GM23338 (cell line): ENCODE measurements around the gene RFX7. TPM values are rescaled to one million over a fixed set of nuclear protein-coding genes. Genes with fewer than 3 reads are reported as not detected.
A peak's percentile ranks its signal among the peaks of the same experiment; 100 is the strongest.

Source experiments
- ATAC-seq: fragments of 200-7000 bp; cut with Tn5 transposase; 3 replicates; pipeline ENCODE4 v1.9.1; 2020
- DNase-seq: peaks from one replicate; pipeline ENCODE4 v3.0.0-alpha.2; 2015; ENCODE audit warnings: low spot score
- H2AFZ ChIP-seq: fragments of 200-600 bp; sonication (generic); 2 replicates; pipeline ENCODE4 v1.8.0; 2016; ENCODE audit warnings: antibody characterized with exemption, mild to moderate bottlenecking, moderate library complexity
- H3F3A ChIP-seq: fragments of 200-600 bp; sonication (generic); replicated peaks from 2 replicates; pipeline ENCODE4 v1.8.0; 2017; ENCODE audit warnings: antibody characterized with exemption, mixed run types, low read depth
- H3K27ac ChIP-seq: fragments of 200-600 bp; sonication (generic); 2 replicates; pipeline ENCODE4 v1.6.1; 2016; ENCODE audit warnings: low read depth
- H3K27me3 ChIP-seq: fragments of 200-600 bp; sonication (generic); 2 replicates; pipeline ENCODE4 v1.8.0; 2016; ENCODE audit warnings: mild to moderate bottlenecking, mixed run types, moderate library complexity; ENCODE audit not compliant: insufficient read depth
- H3K36me3 ChIP-seq: fragments of 200-600 bp; sonication (generic); 2 replicates; pipeline ENCODE4 v1.8.0; 2016; ENCODE audit warnings: mild to moderate bottlenecking; ENCODE audit not compliant: insufficient read depth
- H3K4me1 ChIP-seq: fragments of 200-600 bp; sonication (generic); 2 replicates; pipeline ENCODE4 v1.8.0; 2016; ENCODE audit warnings: mild to moderate bottlenecking, moderate library complexity; ENCODE audit not compliant: insufficient read depth
- H3K4me2 ChIP-seq: fragments of 200-600 bp; sonication (generic); 2 replicates; pipeline ENCODE4 v1.7.1; 2017; ENCODE audit warnings: mixed run types
- H3K4me3 ChIP-seq: fragments of 200-600 bp; sonication (generic); 2 replicates; pipeline ENCODE4 v1.6.1; 2016; ENCODE audit warnings: mixed run types
- H3K79me2 ChIP-seq: fragments of 200-600 bp; sonication (generic); replicated peaks from 2 replicates; pipeline ENCODE4 v1.8.0; 2017; ENCODE audit warnings: mild to moderate bottlenecking; ENCODE audit not compliant: insufficient read depth
- H3K9me2 ChIP-seq: fragments of 200-600 bp; sonication (generic); 2 replicates; pipeline ENCODE4 v1.8.0; 2017; ENCODE audit not compliant: insufficient read depth
- H4K20me1 ChIP-seq: fragments of 200-600 bp; sonication (generic); replicated peaks from 2 replicates; pipeline ENCODE4 v1.8.0; 2017; ENCODE audit warnings: mild to moderate bottlenecking; ENCODE audit not compliant: insufficient read depth
- H3K27ac Mint-ChIP-seq: 2 replicates; pipeline ENCODE4 v1.8.0; 2020; ENCODE audit warnings: inconsistent platforms, mild to moderate bottlenecking, moderate library complexity, mixed read lengths
- H3K27me3 Mint-ChIP-seq: 3 replicates; pipeline ENCODE4 v1.8.0; 2022; ENCODE audit warnings: low read depth, mild to moderate bottlenecking, moderate library complexity, mixed read lengths, inconsistent platforms; ENCODE audit not compliant: insufficient read depth, poor library complexity
- H3K36me3 Mint-ChIP-seq: 3 replicates; pipeline ENCODE4 v1.8.0; 2021; ENCODE audit warnings: low read depth, mild to moderate bottlenecking, inconsistent platforms, moderate library complexity, mixed read lengths
- H3K4me1 Mint-ChIP-seq: 3 replicates; pipeline ENCODE4 v1.8.0; 2020; ENCODE audit warnings: mild to moderate bottlenecking, inconsistent platforms, mixed read lengths
- H3K4me3 Mint-ChIP-seq: 3 replicates; pipeline ENCODE4 v1.8.0; 2021; ENCODE audit warnings: moderate library complexity, mild to moderate bottlenecking, inconsistent platforms, mixed read lengths
- H3K9me3 Mint-ChIP-seq: 3 replicates; pipeline ENCODE4 v1.8.0; 2020; ENCODE audit warnings: moderate library complexity, mild to moderate bottlenecking, inconsistent platforms, mixed read lengths
- CREB1 ChIP-seq: fragments of 250-450 bp; sonication (Bioruptor Pico); IDR thresholded peaks from 2 replicates; pipeline ENCODE4 v1.5.0; 2020; ENCODE audit warnings: low read depth, mild to moderate bottlenecking, moderate library complexity
- EZH2 ChIP-seq: fragments of 200-600 bp; sonication (generic); IDR thresholded peaks from one replicate; pipeline ENCODE4 v1.8.0; 2017; ENCODE audit warnings: antibody characterized with exemption, mild to moderate bottlenecking, low read depth; ENCODE audit not compliant: unreplicated experiment
- EZH2phosphoT487 ChIP-seq: fragments of 200-600 bp; sonication (generic); IDR thresholded peaks from one replicate; pipeline ENCODE4 v1.8.1; 2018; ENCODE audit warnings: antibody characterized with exemption; ENCODE audit not compliant: unreplicated experiment
- JUNB ChIP-seq: IDR thresholded peaks from one replicate; pipeline ENCODE4 v1.6.1; 2016; ENCODE audit warnings: antibody characterized with exemption; ENCODE audit not compliant: unreplicated experiment
- NANOG ChIP-seq: IDR thresholded peaks from 2 replicates; pipeline ENCODE4 v1.6.1; 2016; ENCODE audit warnings: antibody characterized with exemption, borderline replicate concordance
- POLR2AphosphoS5 ChIP-seq: IDR thresholded peaks from 2 replicates; pipeline ENCODE4 v1.6.1; 2016; ENCODE audit warnings: antibody characterized with exemption, low read depth
- STAT1 ChIP-seq: IDR thresholded peaks from one replicate; pipeline ENCODE4 v1.6.1; 2016; ENCODE audit warnings: antibody characterized with exemption; ENCODE audit not compliant: unreplicated experiment
- ZNF114 ChIP-seq: fragments of 250-450 bp; sonication (Bioruptor Pico); IDR thresholded peaks from 2 replicates; pipeline ENCODE4 v1.5.0; 2020; ENCODE audit warnings: mild to moderate bottlenecking, moderate library complexity
- ZNF331 ChIP-seq: fragments of 250-450 bp; sonication (Bioruptor Pico); IDR thresholded peaks from 2 replicates; pipeline ENCODE4 v1.5.0; 2020; ENCODE audit warnings: low read depth, mild to moderate bottlenecking, moderate library complexity
- ZNF462 ChIP-seq: fragments of 250-450 bp; sonication (Bioruptor Pico); IDR thresholded peaks from 2 replicates; pipeline ENCODE4 v1.5.0; 2020; ENCODE audit warnings: mild to moderate bottlenecking, moderate library complexity
- polyA plus RNA-seq: library from polyadenylated mRNA; unstranded; fragments of >200 nt; fragmentation: Nextera tagmentation; extraction: Ambion mirVana; gene quantifications from 2 replicates; pipeline ENCODE4 v1.2.1, GENCODE V29; 2016
- total RNA-seq: library from RNA; depleted of rRNA; stranded (reverse); fragments of >200 nt; shearing (Covaris generic); gene quantifications from 2 replicates; pipeline ENCODE4 v1.2.3, GENCODE V29; 2014
- TF ChIP-seq, protein P1 (sequence below): IDR thresholded peaks from 2 replicates; pipeline ENCODE4 v1.6.1; 2016; ENCODE audit warnings: antibody characterized with exemption
- TF ChIP-seq, protein P2 (sequence below): IDR thresholded peaks from one replicate; pipeline ENCODE4 v1.6.1; 2018; ENCODE audit warnings: antibody characterized with exemption; ENCODE audit not compliant: unreplicated experiment
- TF ChIP-seq, protein P3 (sequence below), 2 experiments: fragments of 200-600 bp in 1 of 2; sonication (generic) in 1 of 2; conservative IDR thresholded peaks; 2 replicates each; pipeline versions ENCODE4 v1.5.1 to v1.6.1; 2016 to 2017; ENCODE audit warnings: antibody characterized with exemption in 2 of 2, low read depth in 2 of 2, mild to moderate bottlenecking in 2 of 2, moderate library complexity in 1 of 2

Gene RFX7
- total and polyA plus RNA-seq, 2 experiments from 2014 or later, result 17.6 to 33.6 TPM

DNA sequence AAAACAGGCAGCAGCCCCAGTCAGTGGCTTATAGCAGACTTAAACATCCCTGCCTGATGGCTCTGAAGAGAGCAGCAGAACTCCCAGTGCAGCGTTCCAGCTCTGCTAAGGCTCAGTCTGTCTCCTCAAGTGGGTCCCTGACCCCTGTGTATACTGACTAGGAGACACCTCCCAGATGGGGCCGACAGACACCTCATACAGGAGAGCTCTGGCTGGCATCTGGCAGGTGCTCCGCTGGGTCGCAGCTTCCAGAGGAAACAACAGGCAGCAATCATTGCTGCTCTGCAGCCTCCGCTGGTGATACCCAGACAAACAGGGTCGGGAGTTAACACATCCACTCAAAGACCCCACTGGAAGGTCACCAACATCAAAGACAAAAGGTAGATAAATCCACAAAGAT, 93.5 kb downstream of the RFX7 start:
- H3K9me2 ChIP-seq, result no peaks in the 10 kb centered on the region
- peak; percentile 6 for DNase-seq
- no peak overlapping the region for H3K27ac ChIP-seq
- H3K36me3 ChIP-seq, result peaks cover 3% of the 10 kb centered on the region; the same call in 1 of the 2 replicates
- no peaks in the 10 kb centered on the region for H3K27me3 ChIP-seq
- no peak; the same call in 2 of the 3 replicates for ATAC-seq
- H3K4me3 Mint-ChIP-seq, result no peak overlapping the region
- H3K27me3 Mint-ChIP-seq, result peaks cover 4% of the 10 kb centered on the region
- H3K4me2 ChIP-seq, result peak overlapping the region; percentile 43; the same call in 1 of the 2 replicates
- no peak overlapping the region for H3K4me3 ChIP-seq
- peaks cover 20% of the 10 kb centered on the region for H3K9me3 Mint-ChIP-seq
- H2AFZ ChIP-seq, result no peak overlapping the region
- H3F3A ChIP-seq, result no peaks in the 10 kb centered on the region
- H3K36me3 Mint-ChIP-seq, result peaks cover 43% of the 10 kb centered on the region
- H3K79me2 ChIP-seq, result peaks cover 99% of the 10 kb centered on the region
- TF ChIP-seq EZH2, result no peak
- no peak for TF ChIP-seq POLR2AphosphoS5
- no peak for TF ChIP-seq NANOG
- TF ChIP-seq ZNF114 (CRISPR knock-in tag), result no peak
- TF ChIP-seq EZH2phosphoT487, result no peak
- no peak for TF ChIP-seq CREB1 (CRISPR knock-in tag)
- TF ChIP-seq ZNF462 (CRISPR knock-in tag), result no peak
- TF ChIP-seq, protein P1, sequence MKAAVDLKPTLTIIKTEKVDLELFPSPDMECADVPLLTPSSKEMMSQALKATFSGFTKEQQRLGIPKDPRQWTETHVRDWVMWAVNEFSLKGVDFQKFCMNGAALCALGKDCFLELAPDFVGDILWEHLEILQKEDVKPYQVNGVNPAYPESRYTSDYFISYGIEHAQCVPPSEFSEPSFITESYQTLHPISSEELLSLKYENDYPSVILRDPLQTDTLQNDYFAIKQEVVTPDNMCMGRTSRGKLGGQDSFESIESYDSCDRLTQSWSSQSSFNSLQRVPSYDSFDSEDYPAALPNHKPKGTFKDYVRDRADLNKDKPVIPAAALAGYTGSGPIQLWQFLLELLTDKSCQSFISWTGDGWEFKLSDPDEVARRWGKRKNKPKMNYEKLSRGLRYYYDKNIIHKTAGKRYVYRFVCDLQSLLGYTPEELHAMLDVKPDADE, result no peak
- no peak for TF ChIP-seq ZNF331 (CRISPR knock-in tag)
- TF ChIP-seq STAT1, result no peak
- TF ChIP-seq JUNB, result no peak
- TF ChIP-seq, protein P2, sequence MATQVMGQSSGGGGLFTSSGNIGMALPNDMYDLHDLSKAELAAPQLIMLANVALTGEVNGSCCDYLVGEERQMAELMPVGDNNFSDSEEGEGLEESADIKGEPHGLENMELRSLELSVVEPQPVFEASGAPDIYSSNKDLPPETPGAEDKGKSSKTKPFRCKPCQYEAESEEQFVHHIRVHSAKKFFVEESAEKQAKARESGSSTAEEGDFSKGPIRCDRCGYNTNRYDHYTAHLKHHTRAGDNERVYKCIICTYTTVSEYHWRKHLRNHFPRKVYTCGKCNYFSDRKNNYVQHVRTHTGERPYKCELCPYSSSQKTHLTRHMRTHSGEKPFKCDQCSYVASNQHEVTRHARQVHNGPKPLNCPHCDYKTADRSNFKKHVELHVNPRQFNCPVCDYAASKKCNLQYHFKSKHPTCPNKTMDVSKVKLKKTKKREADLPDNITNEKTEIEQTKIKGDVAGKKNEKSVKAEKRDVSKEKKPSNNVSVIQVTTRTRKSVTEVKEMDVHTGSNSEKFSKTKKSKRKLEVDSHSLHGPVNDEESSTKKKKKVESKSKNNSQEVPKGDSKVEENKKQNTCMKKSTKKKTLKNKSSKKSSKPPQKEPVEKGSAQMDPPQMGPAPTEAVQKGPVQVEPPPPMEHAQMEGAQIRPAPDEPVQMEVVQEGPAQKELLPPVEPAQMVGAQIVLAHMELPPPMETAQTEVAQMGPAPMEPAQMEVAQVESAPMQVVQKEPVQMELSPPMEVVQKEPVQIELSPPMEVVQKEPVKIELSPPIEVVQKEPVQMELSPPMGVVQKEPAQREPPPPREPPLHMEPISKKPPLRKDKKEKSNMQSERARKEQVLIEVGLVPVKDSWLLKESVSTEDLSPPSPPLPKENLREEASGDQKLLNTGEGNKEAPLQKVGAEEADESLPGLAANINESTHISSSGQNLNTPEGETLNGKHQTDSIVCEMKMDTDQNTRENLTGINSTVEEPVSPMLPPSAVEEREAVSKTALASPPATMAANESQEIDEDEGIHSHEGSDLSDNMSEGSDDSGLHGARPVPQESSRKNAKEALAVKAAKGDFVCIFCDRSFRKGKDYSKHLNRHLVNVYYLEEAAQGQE, result no peak
- TF ChIP-seq, protein P3, sequence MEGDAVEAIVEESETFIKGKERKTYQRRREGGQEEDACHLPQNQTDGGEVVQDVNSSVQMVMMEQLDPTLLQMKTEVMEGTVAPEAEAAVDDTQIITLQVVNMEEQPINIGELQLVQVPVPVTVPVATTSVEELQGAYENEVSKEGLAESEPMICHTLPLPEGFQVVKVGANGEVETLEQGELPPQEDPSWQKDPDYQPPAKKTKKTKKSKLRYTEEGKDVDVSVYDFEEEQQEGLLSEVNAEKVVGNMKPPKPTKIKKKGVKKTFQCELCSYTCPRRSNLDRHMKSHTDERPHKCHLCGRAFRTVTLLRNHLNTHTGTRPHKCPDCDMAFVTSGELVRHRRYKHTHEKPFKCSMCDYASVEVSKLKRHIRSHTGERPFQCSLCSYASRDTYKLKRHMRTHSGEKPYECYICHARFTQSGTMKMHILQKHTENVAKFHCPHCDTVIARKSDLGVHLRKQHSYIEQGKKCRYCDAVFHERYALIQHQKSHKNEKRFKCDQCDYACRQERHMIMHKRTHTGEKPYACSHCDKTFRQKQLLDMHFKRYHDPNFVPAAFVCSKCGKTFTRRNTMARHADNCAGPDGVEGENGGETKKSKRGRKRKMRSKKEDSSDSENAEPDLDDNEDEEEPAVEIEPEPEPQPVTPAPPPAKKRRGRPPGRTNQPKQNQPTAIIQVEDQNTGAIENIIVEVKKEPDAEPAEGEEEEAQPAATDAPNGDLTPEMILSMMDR (conservative IDR thresholded peaks at IDR 0.05; ENCODE audit: low read depth in 2 of 2), result no peak
- peaks cover 39% of the 10 kb centered on the region for H3K4me1 Mint-ChIP-seq
- no peak overlapping the region; the same call in 1 of the 2 replicates for H3K27ac Mint-ChIP-seq
- peaks cover 63% of the 10 kb centered on the region for H4K20me1 ChIP-seq
- H3K4me1 ChIP-seq, result peaks cover 18% of the 10 kb centered on the region; the same call in 1 of the 2 replicates
